ENCODE measurements around the gene EFNA1.
"Not testable (repeated sequence)": the region's sequence is repeated elsewhere in the genome, so short reads cannot be mapped to it uniquely, and the experiment has no call there.

DNA sequence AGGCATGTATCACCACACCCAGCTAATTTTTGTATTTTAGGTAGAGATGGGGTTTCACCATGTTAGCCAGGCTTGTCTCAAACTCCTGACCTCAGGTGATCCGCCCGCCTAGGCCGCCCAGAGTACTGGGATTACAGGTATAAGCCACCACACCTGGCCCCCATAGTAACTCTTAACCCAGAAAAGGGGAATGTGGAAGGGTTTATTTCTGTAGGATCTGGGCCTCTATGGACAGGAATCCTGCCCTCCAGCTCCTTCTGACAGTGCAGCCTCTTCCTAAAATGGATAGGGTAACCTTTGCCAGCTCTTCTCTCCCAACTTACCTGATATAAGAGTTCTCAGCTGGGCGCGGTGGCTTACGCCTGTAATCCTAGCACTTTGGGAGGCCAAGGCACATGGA, 35.0 kb downstream of the EFNA1 start:
- not testable (repeated sequence) for TF ChIP-seq CEBPB (IDR thresholded peaks at IDR 0.05); NR3C1 (IDR thresholded peaks at IDR 0.05); MAFK (IDR thresholded peaks at IDR 0.05; ENCODE audit: partially characterized antibody); CBX8 (IDR thresholded peaks at IDR 0.05)

Measured in A549 (cell line).